Hepatic stellate cell (primary cell): ENCODE data around the gene ZCCHC3.
A peak's percentile ranks its signal among the peaks of the same experiment; 100 is the strongest.
"Not testable (repeated sequence)": the region's sequence is repeated elsewhere in the genome, so short reads cannot be mapped to it uniquely, and the experiment has no call there.

Experiments
- DNase-seq: peaks from one replicate; pipeline ENCODE4 v3.0.0; 2011; ENCODE audit warnings: low spot score

Gene ZCCHC3

GRCh38 chr20:297098-297924 is at the start of gene ZCCHC3:
ZCCHC3 (plus strand) TSS chr20:297570; CDS start chr20:297587, 17 bp downstream.
- DNase-seq = peak; percentile 87

- no peak for DNase-seq
Measured at GRCh38 chr20:251354-251753, 46.0 kb upstream of the ZCCHC3 start.

- no peak for DNase-seq
Measured at GRCh38 chr20:252801-253200, 44.6 kb upstream of the ZCCHC3 start.

- not testable (repeated sequence) for DNase-seq
Measured at GRCh38 chr20:253447-253846, 43.9 kb upstream of the ZCCHC3 start.

GRCh38 chr20:257419-257818 is 40.0 kb upstream of the ZCCHC3 start, which contains the start of gene DEFB132:
DEFB132 (plus strand) TSS chr20:257724; CDS start chr20:257779, 55 bp downstream.
- DNase-seq = no peak

GRCh38 chr20:258269-258858 is 39.0 kb upstream of the ZCCHC3 start:
- DNase-seq = no peak

GRCh38 chr20:258963-259362 is 38.4 kb upstream of the ZCCHC3 start:
- DNase-seq = peak; percentile 35

GRCh38 chr20:259981-260380 is 37.4 kb upstream of the ZCCHC3 start:
- DNase-seq = no peak

- no peak for DNase-seq
Measured at GRCh38 chr20:263701-264100, 33.7 kb upstream of the ZCCHC3 start.

- DNase-seq = peak; percentile 84
Measured at GRCh38 chr20:266596-267562, 30.5 kb upstream of the ZCCHC3 start.

GRCh38 chr20:270517-270916 is 26.9 kb upstream of the ZCCHC3 start:
- no peak for DNase-seq

- DNase-seq = no peak
Measured at GRCh38 chr20:271069-271468, 26.3 kb upstream of the ZCCHC3 start.

GRCh38 chr20:271528-271927 is 25.8 kb upstream of the ZCCHC3 start:
- no peak for DNase-seq

GRCh38 chr20:272718-273117 is 24.7 kb upstream of the ZCCHC3 start:
- DNase-seq = no peak

- DNase-seq = no peak
Measured at GRCh38 chr20:273884-274283, 23.5 kb upstream of the ZCCHC3 start.

GRCh38 chr20:275791-276190 is 21.6 kb upstream of the ZCCHC3 start:
- DNase-seq = no peak

- no peak for DNase-seq
Measured at GRCh38 chr20:276620-277495, 20.5 kb upstream of the ZCCHC3 start.

- DNase-seq = no peak
Measured at GRCh38 chr20:277496-277781, 19.9 kb upstream of the ZCCHC3 start.

GRCh38 chr20:278181-278580 is 19.2 kb upstream of the ZCCHC3 start:
- DNase-seq = no peak

- no peak for DNase-seq
Measured at GRCh38 chr20:278607-279571, 18.5 kb upstream of the ZCCHC3 start.
